CD4-positive, alpha-beta T cell treated with Interleukin-1 beta for 1 hour (primary cell): ENCODE measurements around the gene PAWR.
"Not testable (repeated sequence)": the region's sequence is repeated elsewhere in the genome, so short reads cannot be mapped to it uniquely, and the experiment has no call there.

ENCODE experiments used
- DNase-seq, 2 donors: peaks; one replicate each; pipeline ENCODE4 v3.0.0-alpha.2; 2020 to 2022

The PAWR gene

GRCh38 chr12:79547044-79547734 is 143.6 kb downstream of the PAWR start:
- no peak for DNase-seq

GRCh38 chr12:79546466-79547043 is 144.2 kb downstream of the PAWR start:
- no peak for DNase-seq

GRCh38 chr12:79544439-79544838 is 146.3 kb downstream of the PAWR start:
- not testable (repeated sequence) for DNase-seq

GRCh38 chr12:79537675-79538074 is 153.1 kb downstream of the PAWR start:
- DNase-seq, result no peak

GRCh38 chr12:79535751-79536150 is 155.0 kb downstream of the PAWR start:
- no peak for DNase-seq
